ENCODE results near the gene SPZ1. TPM values are rescaled to one million over a fixed set of nuclear protein-coding genes. Genes with fewer than 3 reads are reported as not detected.
"Not testable (repeated sequence)": the region's sequence is repeated elsewhere in the genome, so short reads cannot be mapped to it uniquely, and the experiment has no call there.

Gene SPZ1
- total and polyA plus RNA-seq, 8 donors = not detected

DNA sequence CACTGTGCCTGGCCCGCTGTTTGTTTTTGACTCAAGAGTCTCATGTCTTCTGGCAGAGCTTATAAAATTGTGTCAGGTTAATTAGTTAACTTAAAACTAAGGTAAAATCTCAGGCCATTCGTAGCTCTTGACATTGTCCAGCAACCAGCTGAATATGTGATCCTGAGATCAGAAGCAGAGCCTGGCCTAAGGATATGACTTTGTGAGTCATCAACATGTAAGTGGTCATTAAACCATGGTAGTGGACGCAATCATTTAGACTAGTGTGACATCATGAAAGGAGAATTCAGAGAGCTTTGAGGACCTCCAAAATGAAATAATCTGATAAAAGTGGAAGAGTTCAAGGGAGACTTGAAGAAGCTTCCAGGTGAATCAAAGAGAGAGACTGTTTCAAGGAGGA lies 23.3 kb downstream of the SPZ1 start:
- H3K27me3 ChIP-seq = no peaks in the 10 kb centered on the region
- 87 to 91% methylated on average over 3 of the region's 3 CpGs for WGBS, 2 donors
- DNase-seq (no peak), ATAC-seq (no peak), FAIRE-seq (no peak)
- intact Hi-C loops (cut with DNase I) = no loop called here
- no peak overlapping the region for H3K4me3 ChIP-seq
- TF ChIP-seq, protein P1, sequence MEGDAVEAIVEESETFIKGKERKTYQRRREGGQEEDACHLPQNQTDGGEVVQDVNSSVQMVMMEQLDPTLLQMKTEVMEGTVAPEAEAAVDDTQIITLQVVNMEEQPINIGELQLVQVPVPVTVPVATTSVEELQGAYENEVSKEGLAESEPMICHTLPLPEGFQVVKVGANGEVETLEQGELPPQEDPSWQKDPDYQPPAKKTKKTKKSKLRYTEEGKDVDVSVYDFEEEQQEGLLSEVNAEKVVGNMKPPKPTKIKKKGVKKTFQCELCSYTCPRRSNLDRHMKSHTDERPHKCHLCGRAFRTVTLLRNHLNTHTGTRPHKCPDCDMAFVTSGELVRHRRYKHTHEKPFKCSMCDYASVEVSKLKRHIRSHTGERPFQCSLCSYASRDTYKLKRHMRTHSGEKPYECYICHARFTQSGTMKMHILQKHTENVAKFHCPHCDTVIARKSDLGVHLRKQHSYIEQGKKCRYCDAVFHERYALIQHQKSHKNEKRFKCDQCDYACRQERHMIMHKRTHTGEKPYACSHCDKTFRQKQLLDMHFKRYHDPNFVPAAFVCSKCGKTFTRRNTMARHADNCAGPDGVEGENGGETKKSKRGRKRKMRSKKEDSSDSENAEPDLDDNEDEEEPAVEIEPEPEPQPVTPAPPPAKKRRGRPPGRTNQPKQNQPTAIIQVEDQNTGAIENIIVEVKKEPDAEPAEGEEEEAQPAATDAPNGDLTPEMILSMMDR (IDR thresholded peaks at IDR 0.05) = no peak
- H3K36me3 ChIP-seq = no peaks in the 10 kb centered on the region
- no peak overlapping the region for H3K27ac ChIP-seq
- no peaks in the 10 kb centered on the region for H3K9me3 ChIP-seq
- H3K4me1 ChIP-seq = no peaks in the 10 kb centered on the region

DNA sequence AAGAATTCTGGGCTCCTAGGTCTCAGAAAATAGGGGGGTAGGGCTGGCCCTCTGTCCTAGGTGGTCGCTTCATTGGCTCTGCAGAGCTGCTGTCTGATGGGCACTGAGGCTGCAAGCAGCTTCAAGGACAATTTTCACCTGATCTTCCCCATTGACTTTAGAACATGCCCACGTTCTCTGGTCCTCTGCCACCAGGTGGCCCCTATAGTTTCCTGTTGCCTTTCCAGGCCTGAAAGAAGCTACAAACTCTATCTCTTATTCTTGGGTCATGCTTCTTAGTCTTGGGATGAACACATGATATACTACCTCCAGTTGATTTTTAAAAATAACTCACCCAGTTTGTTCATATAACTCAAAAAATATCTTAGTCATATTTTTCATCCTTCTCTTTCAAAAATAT lies 26.3 kb downstream of the SPZ1 start:
- intact Hi-C loops (cut with DNase I) = no loop called here
- H3K36me3 ChIP-seq = no peaks in the 10 kb centered on the region
- H3K27ac ChIP-seq = no peak overlapping the region
- no peak overlapping the region for H3K4me3 ChIP-seq
- no peak for FAIRE-seq
- H3K27me3 ChIP-seq = no peaks in the 10 kb centered on the region
- TF ChIP-seq, protein P1 (IDR thresholded peaks at IDR 0.05) = no peak
- peak in 2 of 4 donors; percentile 41 to 57 for ATAC-seq
- no peaks in the 10 kb centered on the region for H3K9me3 ChIP-seq
- peak in 1 of 6 donors; percentile 12 for DNase-seq
- 33 to 37% methylated on average over 2 of the region's 2 CpGs for WGBS, 2 donors
- H3K4me1 ChIP-seq = no peaks in the 10 kb centered on the region

DNA sequence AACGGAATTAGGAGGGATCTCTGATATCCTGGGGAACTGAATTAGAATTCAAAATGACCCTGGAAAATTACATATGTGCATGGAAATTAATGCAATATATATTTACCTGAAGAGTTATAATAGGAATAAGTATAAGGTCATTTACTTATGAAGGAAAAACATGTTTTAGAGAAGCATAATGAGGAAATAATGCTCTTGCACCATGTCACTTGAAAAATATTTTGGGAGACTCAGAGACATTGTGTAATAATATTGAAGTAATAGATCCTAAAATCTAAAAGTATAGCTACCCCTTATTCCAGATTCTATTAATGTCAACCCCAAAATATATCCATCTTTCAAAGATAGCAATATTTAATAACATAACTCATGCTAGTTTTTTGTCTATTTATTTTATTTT lies 28.4 kb downstream of the SPZ1 start:
- Histone ChIP-seq H3K9me3 (no peaks in the 10 kb centered on the region), H3K27me3 (no peaks in the 10 kb centered on the region), H3K27ac (no peak overlapping the region), H3K36me3 (no peaks in the 10 kb centered on the region), H3K4me1 (no peaks in the 10 kb centered on the region), H3K4me3 (no peak overlapping the region)
- ATAC-seq (no peak), DNase-seq (no peak), FAIRE-seq (no peak)
- TF ChIP-seq, protein P1 (IDR thresholded peaks at IDR 0.05) = no peak
- intact Hi-C loops (cut with DNase I) = no loop called here
- WGBS, 2 donors = 20 to 71% methylated on average over 1 of the region's 1 CpG

DNA sequence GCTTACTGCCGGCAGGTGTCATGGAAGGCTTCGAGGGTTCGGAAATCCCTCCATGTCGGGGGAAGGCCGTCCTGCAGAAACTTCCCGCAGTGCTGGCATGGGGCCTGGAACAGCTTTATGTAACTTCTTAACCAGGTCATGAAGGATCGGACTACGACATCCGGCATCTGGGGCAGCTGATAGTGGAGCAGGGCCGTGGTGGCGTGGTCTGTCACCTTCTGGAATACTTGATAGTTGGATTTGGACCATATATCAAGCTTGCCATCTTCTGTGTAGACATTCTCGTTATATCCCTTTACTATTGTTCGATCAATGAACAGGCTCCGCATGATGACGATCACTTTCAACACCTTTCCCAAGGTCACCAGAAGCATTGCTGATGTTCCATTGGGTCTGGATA lies 31.2 kb downstream of the SPZ1 start:
- H3K36me3 ChIP-seq; H3K4me3 ChIP-seq; H3K27ac ChIP-seq; intact Hi-C loops (cut with DNase I); ATAC-seq; DNase-seq; FAIRE-seq; H3K9me3 ChIP-seq; H3K27me3 ChIP-seq; H3K4me1 ChIP-seq: not testable (repeated sequence)
- 84 to 92% methylated on average over 15 of the region's 15 CpGs for WGBS, 2 donors

DNA sequence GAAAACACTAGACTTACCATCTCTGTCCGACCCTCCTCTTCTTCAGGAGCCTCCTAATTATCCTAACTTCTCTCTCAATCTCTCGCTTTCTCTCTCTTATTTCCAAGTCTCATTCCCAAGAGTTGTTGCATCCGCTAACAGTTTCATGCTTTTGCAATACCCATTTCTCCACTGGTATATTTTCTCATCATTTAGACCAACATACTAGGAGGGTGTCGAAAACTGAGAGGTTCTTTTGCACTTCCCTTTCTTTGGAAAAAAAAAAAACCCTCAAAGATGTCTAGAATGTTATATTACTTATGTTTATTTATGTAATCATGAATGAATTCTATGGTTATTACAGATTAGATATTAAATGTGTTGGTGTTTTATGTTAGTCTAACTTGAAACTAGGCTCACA lies 35.9 kb downstream of the SPZ1 start:
- intact Hi-C loops (cut with DNase I) = no loop called here
- Histone ChIP-seq H3K4me1 (no peaks in the 10 kb centered on the region), H3K36me3 (no peaks in the 10 kb centered on the region), H3K27me3 (no peaks in the 10 kb centered on the region), H3K9me3 (no peaks in the 10 kb centered on the region), H3K27ac (no peak overlapping the region), H3K4me3 (no peak overlapping the region)
- TF ChIP-seq, protein P1 (IDR thresholded peaks at IDR 0.05) = no peak
- 74 to 82% methylated on average over 4 of the region's 4 CpGs for WGBS, 2 donors
- no peak for FAIRE-seq
- ATAC-seq = no peak
- no peak for DNase-seq

DNA sequence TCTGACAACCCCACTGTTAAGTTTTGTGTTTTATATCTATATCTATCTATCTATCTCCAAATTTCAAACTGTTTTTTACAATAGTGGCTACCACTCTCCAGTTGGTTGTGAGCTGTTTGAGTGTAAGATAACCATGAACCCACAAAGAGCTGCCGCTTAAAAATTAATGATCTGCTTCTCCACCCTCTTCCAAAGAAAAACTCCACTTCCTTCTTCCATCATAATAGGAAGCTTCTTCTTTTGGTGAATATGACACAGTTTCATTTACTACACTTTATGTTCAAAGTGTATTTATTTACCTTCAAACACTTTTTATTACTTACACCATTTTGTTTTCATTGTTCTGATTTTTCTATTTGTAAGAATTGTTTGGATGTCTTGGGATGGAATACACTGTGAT lies 37.9 kb downstream of the SPZ1 start:
- TF ChIP-seq, protein P1 (IDR thresholded peaks at IDR 0.05) = no peak
- intact Hi-C loops (cut with DNase I) = no loop called here
- ATAC-seq (no peak), FAIRE-seq (peak; percentile 23), DNase-seq (no peak)
- H3K36me3 ChIP-seq = no peaks in the 10 kb centered on the region
- no peaks in the 10 kb centered on the region for H3K27me3 ChIP-seq
- H3K4me1 ChIP-seq = no peaks in the 10 kb centered on the region
- WGBS, 2 donors = 92 to 97% methylated on average over 1 of the region's 1 CpG
- H3K9me3 ChIP-seq = no peaks in the 10 kb centered on the region
- no peak overlapping the region for H3K4me3 ChIP-seq
- H3K27ac ChIP-seq = no peak overlapping the region
